Measurements from ENCODE around the gene BSDC1.

DNA sequence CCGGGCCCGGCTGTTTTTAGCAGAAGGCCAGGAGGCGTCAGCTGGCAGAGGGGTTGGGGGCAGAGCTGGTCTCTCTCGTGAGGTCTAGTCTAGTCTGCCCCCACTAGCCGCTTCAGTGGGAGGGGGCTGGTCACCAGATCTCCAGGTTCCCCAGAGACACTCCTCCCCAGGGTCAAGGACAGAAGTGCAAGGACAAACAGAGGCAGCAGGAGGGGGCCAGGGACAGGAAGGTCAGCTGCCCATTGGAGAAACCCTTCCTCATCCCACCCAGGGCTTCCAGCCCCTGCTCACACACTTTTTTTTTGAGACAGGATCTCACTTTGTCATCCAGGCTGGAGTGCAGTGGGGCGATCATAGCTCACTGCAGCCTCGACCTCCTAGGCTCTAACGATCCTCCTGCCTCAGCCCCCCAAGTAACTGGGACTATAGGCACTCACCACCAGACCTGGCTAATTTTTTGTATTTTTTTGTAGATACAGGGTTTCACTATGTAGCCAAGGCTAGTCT, 41.9 kb downstream of the BSDC1 start:
- TF ChIP-seq, protein P1, sequence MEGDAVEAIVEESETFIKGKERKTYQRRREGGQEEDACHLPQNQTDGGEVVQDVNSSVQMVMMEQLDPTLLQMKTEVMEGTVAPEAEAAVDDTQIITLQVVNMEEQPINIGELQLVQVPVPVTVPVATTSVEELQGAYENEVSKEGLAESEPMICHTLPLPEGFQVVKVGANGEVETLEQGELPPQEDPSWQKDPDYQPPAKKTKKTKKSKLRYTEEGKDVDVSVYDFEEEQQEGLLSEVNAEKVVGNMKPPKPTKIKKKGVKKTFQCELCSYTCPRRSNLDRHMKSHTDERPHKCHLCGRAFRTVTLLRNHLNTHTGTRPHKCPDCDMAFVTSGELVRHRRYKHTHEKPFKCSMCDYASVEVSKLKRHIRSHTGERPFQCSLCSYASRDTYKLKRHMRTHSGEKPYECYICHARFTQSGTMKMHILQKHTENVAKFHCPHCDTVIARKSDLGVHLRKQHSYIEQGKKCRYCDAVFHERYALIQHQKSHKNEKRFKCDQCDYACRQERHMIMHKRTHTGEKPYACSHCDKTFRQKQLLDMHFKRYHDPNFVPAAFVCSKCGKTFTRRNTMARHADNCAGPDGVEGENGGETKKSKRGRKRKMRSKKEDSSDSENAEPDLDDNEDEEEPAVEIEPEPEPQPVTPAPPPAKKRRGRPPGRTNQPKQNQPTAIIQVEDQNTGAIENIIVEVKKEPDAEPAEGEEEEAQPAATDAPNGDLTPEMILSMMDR (conservative IDR thresholded peaks at IDR 0.05; ENCODE audit: low read length): no peak
- no peak for TF ChIP-seq EZH2phosphoT487 (IDR thresholded peaks at IDR 0.05; ENCODE audit: borderline replicate concordance)

Measured in Loucy (cell line).